Astrocyte (in vitro differentiated cells and primary cell): ENCODE results near the gene UNKL. TPM values are rescaled to one million over a fixed set of nuclear protein-coding genes. Genes with fewer than 3 reads are reported as not detected.

Experiments used
- DNase-seq: peaks from one replicate; pipeline ENCODE4 v3.0.0-alpha.2; 2010; ENCODE audit warnings: low read depth
- FAIRE-seq: peaks from 2 replicates; lab custom pipeline; 2011; peaks lifted over from hg19 to GRCh38; lab: Jason Lieb, UNC
- H2AFZ ChIP-seq: 2 replicates; pipeline ENCODE4 v1.6.0; 2012; ENCODE audit warnings: low read depth, low read length, inconsistent platforms
- H3K27ac ChIP-seq: 2 replicates; pipeline ENCODE4 v1.5.1; 2011; ENCODE audit warnings: low read depth, low read length, inconsistent platforms
- H3K27me3 ChIP-seq: 2 replicates; pipeline ENCODE4 v1.6.0; 2011; ENCODE audit warnings: low read length, inconsistent platforms; ENCODE audit not compliant: insufficient read depth
- H3K36me3 ChIP-seq: 2 replicates; pipeline ENCODE4 v1.5.1; 2011; ENCODE audit warnings: low read length, inconsistent platforms; ENCODE audit not compliant: insufficient read depth
- H3K4me1 ChIP-seq: 2 replicates; pipeline ENCODE4 v1.5.1; 2011; ENCODE audit warnings: low read length, inconsistent platforms; ENCODE audit not compliant: insufficient read depth
- H3K4me2 ChIP-seq: 2 replicates; pipeline ENCODE4 v1.6.0; 2012; ENCODE audit warnings: low read length, inconsistent platforms
- H3K4me3 ChIP-seq: 2 replicates; pipeline ENCODE4 v1.5.1; 2011; ENCODE audit warnings: low read depth, mild to moderate bottlenecking, low read length, inconsistent platforms; ENCODE audit not compliant: insufficient read depth
- H3K79me2 ChIP-seq: 2 replicates; pipeline ENCODE4 v1.6.0; 2012; ENCODE audit warnings: mild to moderate bottlenecking, low read length, inconsistent platforms; ENCODE audit not compliant: insufficient read depth
- H3K9ac ChIP-seq: 2 replicates; pipeline ENCODE4 v1.6.0; 2012; ENCODE audit warnings: mild to moderate bottlenecking, low read length, inconsistent platforms
- H3K9me3 ChIP-seq: 2 replicates; pipeline ENCODE4 v1.5.1; 2012; ENCODE audit warnings: low read depth, mild to moderate bottlenecking, low read length, inconsistent platforms; ENCODE audit not compliant: insufficient read depth
- H4K20me1 ChIP-seq: 2 replicates; pipeline ENCODE4 v1.6.0; 2012; ENCODE audit warnings: low read length, inconsistent platforms; ENCODE audit not compliant: insufficient read depth
- H3K27ac Mint-ChIP-seq: one replicate; pipeline ENCODE4 v1.8.0; 2021; ENCODE audit warnings: mild to moderate bottlenecking, mixed read lengths; ENCODE audit not compliant: unreplicated experiment
- H3K27me3 Mint-ChIP-seq: one replicate; pipeline ENCODE4 v1.8.0; 2021; ENCODE audit warnings: low read depth, mixed read lengths; ENCODE audit not compliant: unreplicated experiment
- H3K36me3 Mint-ChIP-seq: one replicate; pipeline ENCODE4 v1.8.0; 2021; ENCODE audit warnings: low read depth, mixed read lengths; ENCODE audit not compliant: unreplicated experiment
- H3K4me1 Mint-ChIP-seq: one replicate; pipeline ENCODE4 v1.8.0; 2021; ENCODE audit warnings: low read depth, mixed read lengths; ENCODE audit not compliant: unreplicated experiment
- H3K4me3 Mint-ChIP-seq: one replicate; pipeline ENCODE4 v1.8.0; 2021; ENCODE audit warnings: mild to moderate bottlenecking, moderate library complexity, mixed read lengths; ENCODE audit not compliant: unreplicated experiment
- H3K9me3 Mint-ChIP-seq: one replicate; pipeline ENCODE4 v1.8.0; 2021; ENCODE audit warnings: mild to moderate bottlenecking, mixed read lengths; ENCODE audit not compliant: unreplicated experiment
- EZH2 ChIP-seq: IDR thresholded peaks from 2 replicates; pipeline ENCODE4 v1.6.1; 2012; ENCODE audit warnings: mild to moderate bottlenecking, low read length, inconsistent platforms; ENCODE audit not compliant: insufficient read depth
- total RNA-seq: library from RNA; stranded (reverse); gene quantifications from 2 replicates; pipeline ENCODE4 v1.2.1, GENCODE V29; 2021
- TF ChIP-seq, protein P1 (sequence below): IDR thresholded peaks from 2 replicates; pipeline ENCODE4 v1.5.1; 2011; ENCODE audit warnings: low read depth, mild to moderate bottlenecking, inconsistent platforms, low read length, moderate library complexity; ENCODE audit not compliant: insufficient read depth

The UNKL gene
- total RNA-seq, 1 donor from 2014 or later, result 10.7 TPM

DNA sequence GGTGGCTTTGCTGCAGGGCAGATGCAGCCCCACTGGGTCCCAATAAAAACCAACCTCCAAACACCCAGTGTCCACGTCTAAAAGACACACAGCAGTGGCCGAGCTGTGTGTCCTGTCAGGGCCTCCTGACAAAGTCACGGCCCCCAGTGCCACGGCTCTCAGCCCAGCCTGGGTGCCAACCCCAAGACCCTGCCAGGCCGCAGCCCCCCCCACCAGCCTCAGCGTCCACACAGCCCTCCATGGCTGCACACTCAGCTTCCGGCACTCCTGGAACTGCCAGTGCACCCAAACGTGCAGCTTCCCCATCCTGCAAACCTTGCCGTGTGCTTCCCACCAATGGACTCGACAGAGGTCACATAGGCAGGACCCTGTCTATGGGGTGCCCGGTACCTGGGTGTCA is 33.5 kb upstream of the UNKL start:
- TF ChIP-seq, protein P1, sequence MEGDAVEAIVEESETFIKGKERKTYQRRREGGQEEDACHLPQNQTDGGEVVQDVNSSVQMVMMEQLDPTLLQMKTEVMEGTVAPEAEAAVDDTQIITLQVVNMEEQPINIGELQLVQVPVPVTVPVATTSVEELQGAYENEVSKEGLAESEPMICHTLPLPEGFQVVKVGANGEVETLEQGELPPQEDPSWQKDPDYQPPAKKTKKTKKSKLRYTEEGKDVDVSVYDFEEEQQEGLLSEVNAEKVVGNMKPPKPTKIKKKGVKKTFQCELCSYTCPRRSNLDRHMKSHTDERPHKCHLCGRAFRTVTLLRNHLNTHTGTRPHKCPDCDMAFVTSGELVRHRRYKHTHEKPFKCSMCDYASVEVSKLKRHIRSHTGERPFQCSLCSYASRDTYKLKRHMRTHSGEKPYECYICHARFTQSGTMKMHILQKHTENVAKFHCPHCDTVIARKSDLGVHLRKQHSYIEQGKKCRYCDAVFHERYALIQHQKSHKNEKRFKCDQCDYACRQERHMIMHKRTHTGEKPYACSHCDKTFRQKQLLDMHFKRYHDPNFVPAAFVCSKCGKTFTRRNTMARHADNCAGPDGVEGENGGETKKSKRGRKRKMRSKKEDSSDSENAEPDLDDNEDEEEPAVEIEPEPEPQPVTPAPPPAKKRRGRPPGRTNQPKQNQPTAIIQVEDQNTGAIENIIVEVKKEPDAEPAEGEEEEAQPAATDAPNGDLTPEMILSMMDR, result no peak
- TF ChIP-seq EZH2, result no peak
- no peak overlapping the region for H3K4me2 ChIP-seq
- no peak overlapping the region for H3K27ac Mint-ChIP-seq
- peaks cover 8% of the 10 kb centered on the region for H3K36me3 Mint-ChIP-seq
- H3K9ac ChIP-seq, result no peak overlapping the region
- no peaks in the 10 kb centered on the region for H3K4me1 ChIP-seq
- no peak overlapping the region for H3K4me3 Mint-ChIP-seq
- H3K27ac ChIP-seq, result no peak overlapping the region
- H3K9me3 ChIP-seq, result no peaks in the 10 kb centered on the region
- H3K9me3 Mint-ChIP-seq, result no peaks in the 10 kb centered on the region
- no peak overlapping the region for H2AFZ ChIP-seq
- no peaks in the 10 kb centered on the region for H4K20me1 ChIP-seq
- no peak overlapping the region for H3K4me3 ChIP-seq
- no peaks in the 10 kb centered on the region for H3K27me3 ChIP-seq
- FAIRE-seq, result no peak
- no peaks in the 10 kb centered on the region for H3K79me2 ChIP-seq
- no peaks in the 10 kb centered on the region for H3K27me3 Mint-ChIP-seq
- H3K36me3 ChIP-seq, result no peaks in the 10 kb centered on the region
- no peaks in the 10 kb centered on the region for H3K4me1 Mint-ChIP-seq
- DNase-seq, result no peak

DNA sequence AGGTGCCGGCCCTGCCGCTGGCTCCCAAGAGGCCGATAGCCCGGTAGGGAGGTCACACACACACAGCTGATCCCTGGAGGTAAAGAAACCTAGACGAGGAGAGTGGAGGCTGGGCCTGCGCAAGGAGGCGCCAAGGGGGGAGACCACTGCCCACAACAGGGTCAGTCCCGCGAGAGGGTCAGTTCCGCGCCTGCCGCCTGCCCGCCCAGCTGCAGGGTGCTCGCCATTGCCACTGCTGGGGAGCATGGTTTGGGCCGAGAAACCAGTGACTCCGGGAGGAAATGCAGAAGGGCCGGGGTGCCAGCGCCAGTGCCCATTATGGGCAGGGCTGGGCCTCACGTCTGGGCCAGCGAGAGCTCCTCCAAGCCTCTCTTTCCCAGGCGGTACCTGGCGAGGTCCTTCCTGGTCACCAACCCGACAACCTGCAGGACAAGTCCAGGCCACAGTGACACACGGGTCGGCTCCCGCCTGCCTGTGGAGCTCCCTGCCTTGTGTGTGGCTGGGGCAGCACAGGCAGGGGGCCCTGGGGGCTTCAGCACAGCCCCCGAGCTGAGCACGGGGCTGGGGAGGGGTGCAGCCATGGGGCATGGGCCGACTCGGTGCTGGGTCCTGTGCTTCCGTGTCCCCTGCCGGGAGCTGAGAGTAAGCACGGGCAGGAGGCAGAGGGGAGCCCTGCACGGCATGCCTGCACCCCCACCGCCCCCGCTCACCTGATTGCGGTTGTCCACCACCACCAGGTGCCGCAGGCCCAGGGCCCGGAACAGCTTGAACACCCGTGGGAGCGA is 32.0 kb upstream of the UNKL start:
- Histone ChIP-seq H3K4me2 (no peak overlapping the region), H3K27ac (no peak overlapping the region), H4K20me1 (no peaks in the 10 kb centered on the region), H3K4me3 (no peak overlapping the region), H3K9me3 (no peaks in the 10 kb centered on the region), H3K79me2 (no peaks in the 10 kb centered on the region), H3K9ac (no peak overlapping the region), H3K27me3 (no peaks in the 10 kb centered on the region), H3K36me3 (no peaks in the 10 kb centered on the region), H3K4me1 (no peaks in the 10 kb centered on the region), H2AFZ (no peak overlapping the region)
- Mint-ChIP-seq H3K36me3 (peaks cover 6% of the 10 kb centered on the region), H3K27me3 (peaks cover 2% of the 10 kb centered on the region), H3K27ac (no peak overlapping the region), H3K9me3 (no peaks in the 10 kb centered on the region), H3K4me1 (no peaks in the 10 kb centered on the region), H3K4me3 (no peak overlapping the region)
- TF ChIP-seq, protein P1, result no peak
- no peak for TF ChIP-seq EZH2
- DNase-seq (no peak), FAIRE-seq (no peak)

DNA sequence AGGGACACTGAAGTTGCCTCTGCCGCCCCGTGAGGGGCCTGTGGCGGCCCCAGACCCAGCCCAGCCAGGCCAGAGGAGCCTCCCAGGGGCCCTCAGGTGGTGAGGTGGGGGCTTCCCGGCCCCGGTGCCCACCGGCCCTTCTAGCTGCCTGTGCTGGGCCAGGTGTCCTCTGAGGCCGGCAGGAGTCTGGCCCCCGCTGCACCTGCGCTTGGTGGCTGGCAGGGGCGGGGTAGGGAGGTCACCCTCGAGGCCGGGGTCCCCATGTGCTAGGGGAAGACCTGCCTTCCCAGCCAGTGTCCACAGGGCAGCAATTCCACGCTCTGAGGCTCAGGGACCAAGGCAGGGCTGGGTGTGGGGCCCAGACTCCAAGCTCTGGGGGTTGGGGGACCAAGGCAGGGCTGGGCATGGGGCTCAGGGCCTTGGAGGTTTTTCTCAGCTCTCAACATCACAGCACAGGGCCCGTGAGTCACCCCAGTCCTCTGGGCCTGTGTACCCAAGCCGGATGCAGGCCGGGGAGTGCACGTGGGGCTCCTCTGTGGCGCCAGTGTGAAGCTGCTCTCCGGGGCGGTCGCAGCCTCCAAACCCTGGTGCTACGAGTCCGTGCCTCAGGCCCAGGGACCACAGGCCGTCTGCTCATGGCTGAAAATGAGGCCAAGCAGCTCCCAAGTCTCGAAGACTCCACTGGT is 31.2 kb upstream of the UNKL start:
- no peak overlapping the region for H3K4me3 Mint-ChIP-seq
- no peaks in the 10 kb centered on the region for H3K79me2 ChIP-seq
- H4K20me1 ChIP-seq, result no peaks in the 10 kb centered on the region
- H3K4me2 ChIP-seq, result no peak overlapping the region
- DNase-seq, result no peak
- H2AFZ ChIP-seq, result no peak overlapping the region
- H3K36me3 ChIP-seq, result no peaks in the 10 kb centered on the region
- no peak overlapping the region for H3K9ac ChIP-seq
- no peak overlapping the region for H3K4me3 ChIP-seq
- H3K27me3 Mint-ChIP-seq, result peaks cover 2% of the 10 kb centered on the region
- no peak for FAIRE-seq
- TF ChIP-seq, protein P1, result no peak
- TF ChIP-seq EZH2, result no peak
- no peaks in the 10 kb centered on the region for H3K27me3 ChIP-seq
- no peaks in the 10 kb centered on the region for H3K9me3 ChIP-seq
- no peaks in the 10 kb centered on the region for H3K4me1 ChIP-seq
- no peaks in the 10 kb centered on the region for H3K9me3 Mint-ChIP-seq
- no peak overlapping the region for H3K27ac ChIP-seq
- peaks cover 6% of the 10 kb centered on the region for H3K36me3 Mint-ChIP-seq
- no peak overlapping the region for H3K27ac Mint-ChIP-seq
- H3K4me1 Mint-ChIP-seq, result no peaks in the 10 kb centered on the region
